GM12873 (cell line): ENCODE results near the gene SNTG2.

ENCODE experiments used
- TF ChIP-seq, protein P1 (sequence below): IDR thresholded peaks from 2 replicates; pipeline ENCODE4 v1.5.1; 2012; ENCODE audit warnings: low read depth, mild to moderate bottlenecking, moderate library complexity, low read length, control low read depth; ENCODE audit not compliant: insufficient read depth; ENCODE audit errors: missing control alignments

SNTG2 gene

GRCh38 chr2:1125633-1126370 is 175.2 kb downstream of the SNTG2 start:
- TF ChIP-seq, protein P1, sequence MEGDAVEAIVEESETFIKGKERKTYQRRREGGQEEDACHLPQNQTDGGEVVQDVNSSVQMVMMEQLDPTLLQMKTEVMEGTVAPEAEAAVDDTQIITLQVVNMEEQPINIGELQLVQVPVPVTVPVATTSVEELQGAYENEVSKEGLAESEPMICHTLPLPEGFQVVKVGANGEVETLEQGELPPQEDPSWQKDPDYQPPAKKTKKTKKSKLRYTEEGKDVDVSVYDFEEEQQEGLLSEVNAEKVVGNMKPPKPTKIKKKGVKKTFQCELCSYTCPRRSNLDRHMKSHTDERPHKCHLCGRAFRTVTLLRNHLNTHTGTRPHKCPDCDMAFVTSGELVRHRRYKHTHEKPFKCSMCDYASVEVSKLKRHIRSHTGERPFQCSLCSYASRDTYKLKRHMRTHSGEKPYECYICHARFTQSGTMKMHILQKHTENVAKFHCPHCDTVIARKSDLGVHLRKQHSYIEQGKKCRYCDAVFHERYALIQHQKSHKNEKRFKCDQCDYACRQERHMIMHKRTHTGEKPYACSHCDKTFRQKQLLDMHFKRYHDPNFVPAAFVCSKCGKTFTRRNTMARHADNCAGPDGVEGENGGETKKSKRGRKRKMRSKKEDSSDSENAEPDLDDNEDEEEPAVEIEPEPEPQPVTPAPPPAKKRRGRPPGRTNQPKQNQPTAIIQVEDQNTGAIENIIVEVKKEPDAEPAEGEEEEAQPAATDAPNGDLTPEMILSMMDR = no peak

DNA sequence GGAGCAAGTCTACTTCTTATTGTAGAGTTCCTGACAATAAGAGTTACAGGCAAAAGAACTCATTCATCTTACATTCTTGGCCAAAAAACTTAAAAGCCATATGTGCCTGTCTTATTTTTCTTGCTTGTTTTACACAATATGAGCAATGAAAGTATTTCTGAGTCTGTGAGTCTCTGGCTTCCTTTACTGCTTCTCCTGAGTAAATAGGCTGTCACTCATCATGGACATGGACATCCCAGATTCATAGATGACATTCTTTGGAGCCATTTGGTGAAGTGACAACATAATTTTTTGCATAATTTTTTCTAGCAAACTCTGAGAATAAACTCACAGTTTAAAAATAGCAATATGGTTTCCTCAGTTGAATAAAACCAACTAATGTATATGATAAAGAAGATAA is 179.3 kb downstream of the SNTG2 start:
- TF ChIP-seq, protein P1 = no peak

GRCh38 chr2:1130922-1131321 is 180.3 kb downstream of the SNTG2 start:
- TF ChIP-seq, protein P1 = no peak

GRCh38 chr2:1132328-1132969 is 181.8 kb downstream of the SNTG2 start:
- TF ChIP-seq, protein P1 = no peak

- TF ChIP-seq, protein P1 = no peak
Measured at GRCh38 chr2:1134629-1135028, 184.0 kb downstream of the SNTG2 start.

GRCh38 chr2:1136067-1136466 is 185.4 kb downstream of the SNTG2 start:
- TF ChIP-seq, protein P1 = no peak

- TF ChIP-seq, protein P1 = no peak
Measured at GRCh38 chr2:1136846-1137245, 186.2 kb downstream of the SNTG2 start.
